SK-N-SH treated with all-trans-retinoic acid at 6 μM for 48 hours (cell line): ENCODE data around the gene CNDP1.

Experiments
- ATAC-seq: fragments of 200-7000 bp; cut with Tn5 transposase; 3 replicates; pipeline ENCODE4 v1.9.1; 2020; ENCODE audit warnings: mild to moderate bottlenecking, moderate library complexity
- ARNTL ChIP-seq: fragments of 450-650 bp; formaldehyde crosslinking; IDR thresholded peaks from 2 replicates; pipeline ENCODE4 v1.5.0; 2020; ENCODE audit warnings: low read depth, mild to moderate bottlenecking, moderate library complexity, borderline replicate concordance
- CSDC2 ChIP-seq: fragments of 250-450 bp; sonication (Bioruptor Pico); IDR thresholded peaks from 2 replicates; pipeline ENCODE4 v1.5.0; 2020; ENCODE audit warnings: mild to moderate bottlenecking, moderate library complexity
- ESRRG ChIP-seq: fragments of 250-450 bp; sonication (Bioruptor Pico); IDR thresholded peaks from 2 replicates; pipeline ENCODE4 v1.6.1; 2021; ENCODE audit warnings: mild to moderate bottlenecking
- GLIS3 ChIP-seq: fragments of 250-450 bp; sonication (Bioruptor Pico); IDR thresholded peaks from 2 replicates; pipeline ENCODE4 v1.5.0; 2020; ENCODE audit warnings: mild to moderate bottlenecking, moderate library complexity
- ISL1 ChIP-seq: fragments of 250-450 bp; sonication (Bioruptor Pico); IDR thresholded peaks from 2 replicates; pipeline ENCODE4 v2.1.2; 2022; ENCODE audit warnings: mild to moderate bottlenecking, moderate library complexity
- OSR1 ChIP-seq: fragments of 250-450 bp; sonication (Bioruptor Pico); IDR thresholded peaks from 2 replicates; pipeline ENCODE4 v1.8.0; 2022; ENCODE audit warnings: moderate library complexity, mild to moderate bottlenecking, inconsistent platforms
- PPARA ChIP-seq: fragments of 250-450 bp; sonication (Bioruptor Pico); IDR thresholded peaks from 2 replicates; pipeline ENCODE4 v1.5.0; 2020; ENCODE audit warnings: mild to moderate bottlenecking, borderline replicate concordance
- RARB ChIP-seq: fragments of 250-450 bp; sonication (Bioruptor Pico); IDR thresholded peaks from 2 replicates; pipeline ENCODE4 v1.8.0; 2021; ENCODE audit warnings: mild to moderate bottlenecking, moderate library complexity
- SNAI2 ChIP-seq: fragments of 250-450 bp; sonication (Bioruptor Pico); IDR thresholded peaks from 2 replicates; pipeline ENCODE4 v1.5.0; 2020; ENCODE audit warnings: mild to moderate bottlenecking, moderate library complexity
- TCF4 ChIP-seq: fragments of 250-450 bp; sonication (Bioruptor Pico); IDR thresholded peaks from 2 replicates; pipeline ENCODE4 v1.8.0; 2021; ENCODE audit warnings: mild to moderate bottlenecking, moderate library complexity, borderline replicate concordance
- TOX ChIP-seq: fragments of 250-450 bp; sonication (Bioruptor Pico); IDR thresholded peaks from 2 replicates; pipeline ENCODE4 v1.8.0; 2021; ENCODE audit warnings: mild to moderate bottlenecking, moderate library complexity, borderline replicate concordance
- ZC3H10 ChIP-seq: fragments of 250-450 bp; sonication (Bioruptor Pico); IDR thresholded peaks from 2 replicates; pipeline ENCODE4 v1.5.1; 2021; ENCODE audit warnings: mild to moderate bottlenecking, moderate library complexity
- ZFP3 ChIP-seq: fragments of 250-450 bp; sonication (Bioruptor Pico); IDR thresholded peaks from 2 replicates; pipeline ENCODE4 v1.5.0; 2020; ENCODE audit warnings: mild to moderate bottlenecking, moderate library complexity
- ZFP30 ChIP-seq: fragments of 450-650 bp; formaldehyde crosslinking; IDR thresholded peaks from 2 replicates; pipeline ENCODE4 v1.5.0; 2022; ENCODE audit warnings: mild to moderate bottlenecking, moderate library complexity
- ZNF565 ChIP-seq: fragments of 450-650 bp; formaldehyde crosslinking; conservative IDR thresholded peaks from 2 replicates; pipeline ENCODE4 v1.5.0; 2020; ENCODE audit warnings: low read depth, mild to moderate bottlenecking, moderate library complexity
- ZNF70 ChIP-seq: fragments of 450-650 bp; formaldehyde crosslinking; IDR thresholded peaks from 2 replicates; pipeline ENCODE4 v1.5.0; 2020; ENCODE audit warnings: mild to moderate bottlenecking, moderate library complexity
- ZNF8 ChIP-seq: fragments of 450-650 bp; formaldehyde crosslinking; IDR thresholded peaks from 2 replicates; pipeline ENCODE4 v1.5.0; 2020; ENCODE audit warnings: mild to moderate bottlenecking, moderate library complexity
- TF ChIP-seq, protein P1 (sequence below): fragments of 250-450 bp; sonication (Bioruptor Pico); IDR thresholded peaks from 2 replicates; pipeline ENCODE4 v1.5.1; 2021; ENCODE audit warnings: mild to moderate bottlenecking, moderate library complexity
- TF ChIP-seq, protein P2 (sequence below): fragments of 250-450 bp; sonication (Bioruptor Pico); IDR thresholded peaks from 2 replicates; pipeline ENCODE4 v1.5.1; 2020; ENCODE audit warnings: low read depth, mild to moderate bottlenecking, moderate library complexity
- TF ChIP-seq, protein P3 (sequence below): fragments of 250-450 bp; sonication (Bioruptor Pico); IDR thresholded peaks from 2 replicates; pipeline ENCODE4 v1.8.0; 2021; ENCODE audit warnings: low read depth, mild to moderate bottlenecking, moderate library complexity, borderline replicate concordance

The CNDP1 gene

DNA sequence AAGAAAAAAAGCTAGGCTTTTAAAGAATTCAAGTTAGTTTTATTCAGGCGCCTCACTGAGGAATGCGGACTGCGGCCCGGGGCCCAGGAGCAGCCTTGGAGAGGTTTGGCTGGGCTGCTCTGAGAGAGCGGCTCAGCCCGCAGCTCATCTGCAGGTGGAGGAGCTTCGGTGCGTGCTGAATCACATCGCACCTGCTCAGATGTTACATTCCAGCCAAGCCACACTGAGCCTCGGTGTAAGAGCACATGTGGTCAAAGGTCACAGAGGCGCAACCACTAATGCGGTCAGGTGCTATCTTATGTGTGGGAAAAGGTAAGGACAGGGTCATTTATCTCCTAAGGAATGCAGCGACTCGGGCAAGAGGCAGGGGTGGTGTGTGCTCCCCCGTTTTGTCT, 17.1 kb upstream of the CNDP1 start (continued):
- TF ChIP-seq, protein P1, sequence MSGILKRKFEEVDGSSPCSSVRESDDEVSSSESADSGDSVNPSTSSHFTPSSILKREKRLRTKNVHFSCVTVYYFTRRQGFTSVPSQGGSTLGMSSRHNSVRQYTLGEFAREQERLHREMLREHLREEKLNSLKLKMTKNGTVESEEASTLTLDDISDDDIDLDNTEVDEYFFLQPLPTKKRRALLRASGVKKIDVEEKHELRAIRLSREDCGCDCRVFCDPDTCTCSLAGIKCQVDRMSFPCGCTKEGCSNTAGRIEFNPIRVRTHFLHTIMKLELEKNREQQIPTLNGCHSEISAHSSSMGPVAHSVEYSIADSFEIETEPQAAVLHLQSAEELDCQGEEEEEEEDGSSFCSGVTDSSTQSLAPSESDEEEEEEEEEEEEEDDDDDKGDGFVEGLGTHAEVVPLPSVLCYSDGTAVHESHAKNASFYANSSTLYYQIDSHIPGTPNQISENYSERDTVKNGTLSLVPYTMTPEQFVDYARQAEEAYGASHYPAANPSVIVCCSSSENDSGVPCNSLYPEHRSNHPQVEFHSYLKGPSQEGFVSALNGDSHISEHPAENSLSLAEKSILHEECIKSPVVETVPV (CRISPR knock-in tag), result no peak
- no peak for TF ChIP-seq GLIS3
- no peak for TF ChIP-seq TOX
- no peak for TF ChIP-seq CSDC2 (CRISPR knock-in tag)
- TF ChIP-seq ZNF8 (CRISPR knock-in tag), result no peak
- no peak for TF ChIP-seq ZC3H10 (CRISPR knock-in tag)
- no peak for TF ChIP-seq RARB (CRISPR knock-in tag)

DNA sequence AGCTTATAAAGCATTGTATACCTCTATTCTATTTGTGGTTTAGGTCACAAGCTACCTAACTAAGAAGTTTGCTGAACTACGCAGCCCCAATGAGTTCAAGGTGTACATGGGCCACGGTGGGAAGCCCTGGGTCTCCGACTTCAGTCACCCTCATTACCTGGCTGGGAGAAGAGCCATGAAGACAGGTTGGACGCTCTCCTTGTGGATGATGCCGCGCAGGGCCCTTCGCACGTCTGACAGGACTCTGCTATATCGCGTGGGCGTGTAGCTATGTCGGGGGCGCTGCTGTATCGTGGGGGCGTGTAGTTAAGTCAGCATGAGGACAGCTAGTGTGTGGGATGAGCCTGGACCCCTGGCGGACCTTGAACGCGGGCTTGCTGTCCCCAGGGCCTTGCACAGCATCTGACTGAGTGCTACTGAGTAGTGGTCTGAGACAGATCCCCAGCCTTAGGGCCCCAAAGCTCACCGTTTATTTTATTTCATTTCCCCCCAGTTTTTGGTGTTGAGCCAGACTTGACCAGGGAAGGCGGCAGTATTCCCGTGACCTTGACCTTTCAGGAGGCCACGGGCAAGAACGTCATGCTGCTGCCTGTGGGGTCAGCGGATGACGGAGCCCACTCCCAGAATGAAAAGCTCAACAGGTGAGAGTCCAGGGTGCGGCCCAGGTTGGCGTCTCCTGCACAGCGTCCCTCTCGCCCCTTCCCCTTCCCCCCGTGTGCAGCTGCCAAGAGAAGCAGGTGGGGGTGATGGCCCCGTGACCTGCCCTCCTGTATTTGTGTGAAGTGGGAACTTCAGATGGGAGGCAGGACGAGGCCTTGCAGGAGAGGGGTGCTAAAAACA, 15.6 kb upstream of the CNDP1 start:
- no peak for TF ChIP-seq ISL1 (CRISPR knock-in tag)
- TF ChIP-seq ZNF8 (CRISPR knock-in tag), result no peak
- no peak for TF ChIP-seq ZNF565 (CRISPR knock-in tag)
- no peak for TF ChIP-seq ZC3H10 (CRISPR knock-in tag)
- TF ChIP-seq ESRRG (CRISPR knock-in tag), result no peak
- no peak for TF ChIP-seq TCF4 (CRISPR knock-in tag)
- TF ChIP-seq, all 23 proteins: peak for 0
- ATAC-seq, result no peak

DNA sequence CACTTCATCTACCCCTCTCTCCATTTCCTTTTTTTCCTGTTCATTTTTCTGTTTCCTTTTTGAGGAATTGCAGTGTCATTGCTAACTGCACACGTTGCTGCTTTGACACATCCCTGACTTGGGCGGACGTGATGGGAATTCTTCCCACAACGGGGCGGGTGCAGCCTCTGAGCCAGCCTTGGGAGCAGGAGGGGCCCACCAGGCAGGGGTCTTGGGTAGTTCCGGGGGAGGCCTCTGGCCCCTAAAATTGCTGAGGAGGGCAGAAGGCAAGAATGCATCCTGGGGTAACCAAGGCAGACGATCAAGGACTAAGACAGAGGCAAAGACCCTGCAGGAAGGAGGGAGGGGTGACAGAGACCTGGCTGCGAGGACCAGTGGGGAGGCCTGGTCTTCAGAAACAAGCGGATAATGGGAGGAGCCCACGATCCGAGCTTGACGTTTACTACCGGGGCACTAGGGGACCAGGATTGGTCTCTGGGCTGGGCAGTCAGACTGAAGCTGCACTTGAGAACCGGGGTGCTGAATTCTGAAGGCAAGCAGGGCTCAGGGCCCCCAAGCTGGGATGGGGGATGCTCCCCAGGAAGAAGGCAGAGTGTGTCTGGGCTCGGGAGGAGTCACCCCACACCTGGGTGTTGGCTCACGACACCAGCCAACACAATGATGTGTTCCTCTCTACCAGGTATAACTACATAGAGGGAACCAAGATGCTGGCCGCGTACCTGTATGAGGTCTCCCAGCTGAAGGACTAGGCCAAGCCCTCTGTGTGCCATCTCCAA, 14.8 kb upstream of the CNDP1 start:
- no peak for ATAC-seq
- TF ChIP-seq GLIS3 (no peak), ZC3H10 (CRISPR knock-in tag) (no peak), ZFP30 (CRISPR knock-in tag) (no peak), PPARA (CRISPR knock-in tag) (no peak), ZFP3 (no peak)

DNA sequence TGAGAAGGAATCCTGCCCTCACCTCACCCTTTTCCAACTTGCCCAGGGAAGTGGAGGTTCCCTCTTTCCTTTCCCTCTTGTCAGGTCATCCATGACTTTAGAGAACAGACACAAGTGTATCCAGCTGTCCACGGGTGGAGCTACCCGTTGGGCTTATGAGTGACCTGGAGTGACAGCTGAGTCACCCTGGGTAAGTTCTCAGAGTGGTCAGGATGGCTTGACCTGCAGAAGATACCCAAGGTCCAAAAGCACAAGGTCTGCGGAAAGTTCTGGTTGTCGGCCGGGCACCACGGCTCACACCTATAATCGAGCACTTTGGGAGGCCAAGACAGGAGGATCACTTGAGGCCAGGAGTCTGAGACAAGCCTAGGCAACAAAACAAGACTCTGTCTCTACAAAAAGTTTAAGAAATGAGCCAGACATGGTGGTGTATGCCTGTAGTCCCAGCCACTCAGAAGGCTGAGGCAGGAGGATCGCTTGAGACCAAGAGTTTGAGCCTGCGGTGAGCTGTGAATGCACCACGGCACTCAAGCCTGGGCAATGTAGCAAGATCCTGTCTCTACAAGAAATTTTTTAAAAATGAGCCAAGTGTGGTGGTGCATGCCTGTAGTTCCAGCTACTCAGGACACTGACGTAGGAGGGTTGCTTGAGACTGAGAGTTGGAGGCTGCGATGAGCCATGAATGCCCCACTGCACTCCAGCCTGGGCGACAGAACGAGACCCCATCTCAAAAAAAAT, 14.0 kb upstream of the CNDP1 start:
- no peak for ATAC-seq
- TF ChIP-seq OSR1 (CRISPR knock-in tag), result no peak
- no peak for TF ChIP-seq ZNF565 (CRISPR knock-in tag)
- no peak for TF ChIP-seq ZNF8 (CRISPR knock-in tag)
- no peak for TF ChIP-seq ZFP3
- TF ChIP-seq CSDC2 (CRISPR knock-in tag), result no peak
- TF ChIP-seq, protein P1 (CRISPR knock-in tag), result no peak
- no peak for TF ChIP-seq GLIS3
- TF ChIP-seq TOX, result no peak
- TF ChIP-seq, protein P2, sequence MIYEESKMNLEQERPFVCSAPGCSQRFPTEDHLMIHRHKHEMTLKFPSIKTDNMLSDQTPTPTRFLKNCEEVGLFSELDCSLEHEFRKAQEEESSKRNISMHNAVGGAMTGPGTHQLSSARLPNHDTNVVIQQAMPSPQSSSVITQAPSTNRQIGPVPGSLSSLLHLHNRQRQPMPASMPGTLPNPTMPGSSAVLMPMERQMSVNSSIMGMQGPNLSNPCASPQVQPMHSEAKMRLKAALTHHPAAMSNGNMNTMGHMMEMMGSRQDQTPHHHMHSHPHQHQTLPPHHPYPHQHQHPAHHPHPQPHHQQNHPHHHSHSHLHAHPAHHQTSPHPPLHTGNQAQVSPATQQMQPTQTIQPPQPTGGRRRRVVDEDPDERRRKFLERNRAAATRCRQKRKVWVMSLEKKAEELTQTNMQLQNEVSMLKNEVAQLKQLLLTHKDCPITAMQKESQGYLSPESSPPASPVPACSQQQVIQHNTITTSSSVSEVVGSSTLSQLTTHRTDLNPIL (CRISPR knock-in tag), result no peak
- no peak for TF ChIP-seq ISL1 (CRISPR knock-in tag)
- TF ChIP-seq, all 23 proteins: peak for 0

DNA sequence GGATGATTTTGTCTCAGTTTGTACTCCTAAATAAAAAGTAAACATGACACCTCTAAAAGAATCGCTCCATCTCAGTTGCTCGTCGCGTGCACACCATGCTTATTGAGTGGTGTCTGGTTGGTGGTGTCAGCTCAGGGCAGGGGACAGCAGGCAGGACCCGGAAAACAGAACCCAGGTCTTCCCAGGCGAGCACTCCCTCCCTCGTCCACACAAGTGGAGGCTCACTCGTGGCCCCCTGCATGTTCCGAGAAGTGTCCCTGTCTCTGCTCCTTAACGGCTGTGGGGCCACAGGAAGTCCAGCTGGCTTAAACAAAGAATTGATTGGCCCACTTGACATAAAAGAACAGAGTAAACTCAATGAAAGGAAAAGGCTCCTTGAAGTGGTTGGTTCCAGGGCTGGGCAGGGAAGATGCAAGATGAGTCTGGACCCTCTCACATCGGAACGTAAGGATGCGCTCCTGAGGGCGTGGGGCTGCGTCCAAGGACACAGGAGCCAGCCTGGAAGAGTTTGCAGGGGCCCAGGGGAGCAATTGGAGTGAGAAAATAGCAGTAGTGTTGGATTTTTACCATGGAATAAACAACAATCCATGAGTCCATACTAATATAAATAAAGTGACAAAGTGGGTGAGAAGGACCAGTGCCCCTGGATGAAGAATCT, 13.1 kb upstream of the CNDP1 start:
- no peak for TF ChIP-seq ZFP30 (CRISPR knock-in tag)
- TF ChIP-seq GLIS3, result no peak
- TF ChIP-seq CSDC2 (CRISPR knock-in tag), result no peak
- TF ChIP-seq RARB (CRISPR knock-in tag), result no peak
- TF ChIP-seq ZNF70 (CRISPR knock-in tag), result no peak
- no peak for TF ChIP-seq ZNF8 (CRISPR knock-in tag)
- TF ChIP-seq PPARA (CRISPR knock-in tag), result no peak
- TF ChIP-seq ESRRG (CRISPR knock-in tag), result no peak
- no peak for TF ChIP-seq SNAI2
- TF ChIP-seq ARNTL, result no peak
- TF ChIP-seq, protein P3, sequence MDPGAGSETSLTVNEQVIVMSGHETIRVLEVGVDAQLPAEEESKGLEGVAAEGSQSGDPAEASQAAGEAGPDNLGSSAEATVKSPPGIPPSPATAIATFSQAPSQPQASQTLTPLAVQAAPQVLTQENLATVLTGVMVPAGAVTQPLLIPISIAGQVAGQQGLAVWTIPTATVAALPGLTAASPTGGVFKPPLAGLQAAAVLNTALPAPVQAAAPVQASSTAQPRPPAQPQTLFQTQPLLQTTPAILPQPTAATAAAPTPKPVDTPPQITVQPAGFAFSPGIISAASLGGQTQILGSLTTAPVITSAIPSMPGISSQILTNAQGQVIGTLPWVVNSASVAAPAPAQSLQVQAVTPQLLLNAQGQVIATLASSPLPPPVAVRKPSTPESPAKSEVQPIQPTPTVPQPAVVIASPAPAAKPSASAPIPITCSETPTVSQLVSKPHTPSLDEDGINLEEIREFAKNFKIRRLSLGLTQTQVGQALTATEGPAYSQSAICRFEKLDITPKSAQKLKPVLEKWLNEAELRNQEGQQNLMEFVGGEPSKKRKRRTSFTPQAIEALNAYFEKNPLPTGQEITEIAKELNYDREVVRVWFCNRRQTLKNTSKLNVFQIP (CRISPR knock-in tag), result no peak
- TF ChIP-seq, protein P1 (CRISPR knock-in tag), result no peak
- TF ChIP-seq TCF4 (CRISPR knock-in tag), result no peak
- TF ChIP-seq, protein P2 (CRISPR knock-in tag), result no peak

More for the DNA sequence above, 13.1 kb upstream of the CNDP1 start:
- ATAC-seq, result no peak
